ENCODE measurements around the gene MAML1. TPM values are rescaled to one million over a fixed set of nuclear protein-coding genes. Genes with fewer than 3 reads are reported as not detected.

The MAML1 gene
- total and polyA plus RNA-seq, 10 of the 15 experiments (the other 5 are each of a cell fraction or from before 2014, with no cell fraction given) = 0.42 to 23.9 (median 7.3) TPM

DNA sequence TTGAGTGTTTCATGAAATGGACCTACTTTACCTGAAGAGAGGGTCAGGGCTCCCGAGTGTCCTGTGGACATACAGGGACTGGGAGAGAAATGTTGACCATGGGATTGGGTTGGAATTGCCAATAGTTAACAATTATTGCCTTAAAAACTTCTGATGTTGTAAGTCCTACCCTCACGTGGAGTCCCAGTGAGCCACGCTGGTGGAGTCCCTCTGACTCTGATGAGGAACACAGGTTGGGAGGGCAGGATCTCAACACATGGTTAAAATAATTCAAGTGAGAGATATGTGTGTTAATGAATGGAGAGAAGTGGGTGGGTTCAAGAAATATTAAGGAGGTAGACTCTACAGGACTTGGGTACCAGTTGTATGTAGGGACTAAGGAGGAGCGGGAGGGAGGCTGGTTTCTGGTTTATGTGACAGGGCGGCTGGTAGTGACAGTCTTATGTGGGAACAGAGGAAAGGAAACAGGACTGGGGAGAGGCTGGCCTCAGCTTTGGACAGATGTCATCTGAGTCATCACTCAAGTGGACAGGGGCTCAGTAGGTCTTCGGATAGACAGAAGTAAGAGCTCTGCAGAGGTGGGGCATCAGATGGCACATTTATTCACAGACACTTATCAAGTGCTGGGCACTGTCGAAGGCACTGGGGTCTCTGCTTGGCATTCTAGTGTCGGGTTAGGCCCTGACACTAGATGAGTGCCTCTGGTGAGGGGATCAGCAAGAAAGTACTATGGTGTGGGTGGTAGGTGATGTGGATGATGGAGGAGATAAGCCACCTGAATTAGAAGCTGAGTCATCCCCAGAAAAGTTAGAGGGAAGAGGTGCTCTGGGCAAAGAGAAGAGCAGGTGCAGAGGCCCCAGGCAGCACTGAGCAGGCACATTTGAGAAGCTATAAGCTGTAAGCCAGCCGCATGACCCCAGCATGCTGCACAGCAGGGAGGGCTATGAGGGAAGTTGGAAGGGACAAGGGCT is 27.2 kb downstream of the MAML1 start (continued):
- TF ChIP-seq PRDM15 (CRISPR knock-in tag; IDR thresholded peaks at IDR 0.05) (no peak), ATF7 (IDR thresholded peaks at IDR 0.05; ENCODE audit: low read depth) (no peak), RFX5 (IDR thresholded peaks at IDR 0.05; ENCODE audit: low read depth, low read length) (no peak), CBFB (IDR thresholded peaks at IDR 0.05; ENCODE audit: low read depth) (no peak; the same call in 1 of the 2 replicates), RUNX3 (IDR thresholded peaks at IDR 0.05; ENCODE audit: low read length) (peak; percentile 31; the same call in 1 of the 2 replicates), KDM1A (IDR thresholded peaks at IDR 0.05; ENCODE audit: borderline replicate concordance) (no peak), FOXM1 (IDR thresholded peaks at IDR 0.05; ENCODE audit: low read depth, low read length) (no peak), BCL11A (IDR thresholded peaks at IDR 0.05; ENCODE audit: low read depth, low read length) (no peak), NFIC (IDR thresholded peaks at IDR 0.05; ENCODE audit: low read depth, low read length) (no peak; the same call in 1 of the 2 replicates), HDGF (IDR thresholded peaks at IDR 0.05) (no peak), RB1 (IDR thresholded peaks at IDR 0.05; ENCODE audit: borderline replicate concordance) (no peak)
- TF ChIP-seq, protein P1, sequence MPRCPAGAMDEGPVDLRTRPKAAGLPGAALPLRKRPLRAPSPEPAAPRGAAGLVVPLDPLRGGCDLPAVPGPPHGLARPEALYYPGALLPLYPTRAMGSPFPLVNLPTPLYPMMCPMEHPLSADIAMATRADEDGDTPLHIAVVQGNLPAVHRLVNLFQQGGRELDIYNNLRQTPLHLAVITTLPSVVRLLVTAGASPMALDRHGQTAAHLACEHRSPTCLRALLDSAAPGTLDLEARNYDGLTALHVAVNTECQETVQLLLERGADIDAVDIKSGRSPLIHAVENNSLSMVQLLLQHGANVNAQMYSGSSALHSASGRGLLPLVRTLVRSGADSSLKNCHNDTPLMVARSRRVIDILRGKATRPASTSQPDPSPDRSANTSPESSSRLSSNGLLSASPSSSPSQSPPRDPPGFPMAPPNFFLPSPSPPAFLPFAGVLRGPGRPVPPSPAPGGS (IDR thresholded peaks at IDR 0.05; ENCODE audit: borderline replicate concordance, insufficient read depth, low read depth, low read length, poor library complexity, severe bottlenecking) = no peak
- TF ChIP-seq, protein P2, sequence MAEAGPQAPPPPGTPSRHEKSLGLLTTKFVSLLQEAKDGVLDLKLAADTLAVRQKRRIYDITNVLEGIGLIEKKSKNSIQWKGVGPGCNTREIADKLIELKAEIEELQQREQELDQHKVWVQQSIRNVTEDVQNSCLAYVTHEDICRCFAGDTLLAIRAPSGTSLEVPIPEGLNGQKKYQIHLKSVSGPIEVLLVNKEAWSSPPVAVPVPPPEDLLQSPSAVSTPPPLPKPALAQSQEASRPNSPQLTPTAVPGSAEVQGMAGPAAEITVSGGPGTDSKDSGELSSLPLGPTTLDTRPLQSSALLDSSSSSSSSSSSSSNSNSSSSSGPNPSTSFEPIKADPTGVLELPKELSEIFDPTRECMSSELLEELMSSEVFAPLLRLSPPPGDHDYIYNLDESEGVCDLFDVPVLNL (IDR thresholded peaks at IDR 0.05; ENCODE audit: low read depth, low read length) = no peak
- TF ChIP-seq, protein P3, sequence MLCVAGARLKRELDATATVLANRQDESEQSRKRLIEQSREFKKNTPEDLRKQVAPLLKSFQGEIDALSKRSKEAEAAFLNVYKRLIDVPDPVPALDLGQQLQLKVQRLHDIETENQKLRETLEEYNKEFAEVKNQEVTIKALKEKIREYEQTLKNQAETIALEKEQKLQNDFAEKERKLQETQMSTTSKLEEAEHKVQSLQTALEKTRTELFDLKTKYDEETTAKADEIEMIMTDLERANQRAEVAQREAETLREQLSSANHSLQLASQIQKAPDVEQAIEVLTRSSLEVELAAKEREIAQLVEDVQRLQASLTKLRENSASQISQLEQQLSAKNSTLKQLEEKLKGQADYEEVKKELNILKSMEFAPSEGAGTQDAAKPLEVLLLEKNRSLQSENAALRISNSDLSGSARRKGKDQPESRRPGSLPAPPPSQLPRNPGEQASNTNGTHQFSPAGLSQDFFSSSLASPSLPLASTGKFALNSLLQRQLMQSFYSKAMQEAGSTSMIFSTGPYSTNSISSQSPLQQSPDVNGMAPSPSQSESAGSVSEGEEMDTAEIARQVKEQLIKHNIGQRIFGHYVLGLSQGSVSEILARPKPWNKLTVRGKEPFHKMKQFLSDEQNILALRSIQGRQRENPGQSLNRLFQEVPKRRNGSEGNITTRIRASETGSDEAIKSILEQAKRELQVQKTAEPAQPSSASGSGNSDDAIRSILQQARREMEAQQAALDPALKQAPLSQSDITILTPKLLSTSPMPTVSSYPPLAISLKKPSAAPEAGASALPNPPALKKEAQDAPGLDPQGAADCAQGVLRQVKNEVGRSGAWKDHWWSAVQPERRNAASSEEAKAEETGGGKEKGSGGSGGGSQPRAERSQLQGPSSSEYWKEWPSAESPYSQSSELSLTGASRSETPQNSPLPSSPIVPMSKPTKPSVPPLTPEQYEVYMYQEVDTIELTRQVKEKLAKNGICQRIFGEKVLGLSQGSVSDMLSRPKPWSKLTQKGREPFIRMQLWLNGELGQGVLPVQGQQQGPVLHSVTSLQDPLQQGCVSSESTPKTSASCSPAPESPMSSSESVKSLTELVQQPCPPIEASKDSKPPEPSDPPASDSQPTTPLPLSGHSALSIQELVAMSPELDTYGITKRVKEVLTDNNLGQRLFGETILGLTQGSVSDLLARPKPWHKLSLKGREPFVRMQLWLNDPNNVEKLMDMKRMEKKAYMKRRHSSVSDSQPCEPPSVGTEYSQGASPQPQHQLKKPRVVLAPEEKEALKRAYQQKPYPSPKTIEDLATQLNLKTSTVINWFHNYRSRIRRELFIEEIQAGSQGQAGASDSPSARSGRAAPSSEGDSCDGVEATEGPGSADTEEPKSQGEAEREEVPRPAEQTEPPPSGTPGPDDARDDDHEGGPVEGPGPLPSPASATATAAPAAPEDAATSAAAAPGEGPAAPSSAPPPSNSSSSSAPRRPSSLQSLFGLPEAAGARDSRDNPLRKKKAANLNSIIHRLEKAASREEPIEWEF (IDR thresholded peaks at IDR 0.05; ENCODE audit: insufficient replicate concordance, low read depth, low read length) = no peak
- TF ChIP-seq, protein P4, sequence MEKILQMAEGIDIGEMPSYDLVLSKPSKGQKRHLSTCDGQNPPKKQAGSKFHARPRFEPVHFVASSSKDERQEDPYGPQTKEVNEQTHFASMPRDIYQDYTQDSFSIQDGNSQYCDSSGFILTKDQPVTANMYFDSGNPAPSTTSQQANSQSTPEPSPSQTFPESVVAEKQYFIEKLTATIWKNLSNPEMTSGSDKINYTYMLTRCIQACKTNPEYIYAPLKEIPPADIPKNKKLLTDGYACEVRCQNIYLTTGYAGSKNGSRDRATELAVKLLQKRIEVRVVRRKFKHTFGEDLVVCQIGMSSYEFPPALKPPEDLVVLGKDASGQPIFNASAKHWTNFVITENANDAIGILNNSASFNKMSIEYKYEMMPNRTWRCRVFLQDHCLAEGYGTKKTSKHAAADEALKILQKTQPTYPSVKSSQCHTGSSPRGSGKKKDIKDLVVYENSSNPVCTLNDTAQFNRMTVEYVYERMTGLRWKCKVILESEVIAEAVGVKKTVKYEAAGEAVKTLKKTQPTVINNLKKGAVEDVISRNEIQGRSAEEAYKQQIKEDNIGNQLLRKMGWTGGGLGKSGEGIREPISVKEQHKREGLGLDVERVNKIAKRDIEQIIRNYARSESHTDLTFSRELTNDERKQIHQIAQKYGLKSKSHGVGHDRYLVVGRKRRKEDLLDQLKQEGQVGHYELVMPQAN (conservative IDR thresholded peaks at IDR 0.05) = no peak
